HG03575 (cell line): ENCODE results near the gene SLC9A5.

Experiments used
- ATAC-seq: cut with Tn5 transposase; IDR thresholded peaks from one replicate; pipeline ENCODE4 v1.9.1; 2021; ENCODE audit not compliant: unreplicated experiment, insufficient number of reproducible peaks, low FRiP score; ENCODE audit errors: extremely low read depth

The SLC9A5 gene

GRCh38 chr16:67271446-67271845 lies 22.7 kb downstream of the SLC9A5 start:
- ATAC-seq, result no peak

GRCh38 chr16:67275321-67275720 lies 26.5 kb downstream of the SLC9A5 start:
- ATAC-seq, result no peak

- no peak for ATAC-seq
Observed at GRCh38 chr16:67277294-67277998, 28.7 kb downstream of the SLC9A5 start.

GRCh38 chr16:67277999-67278772 lies 29.4 kb downstream of the SLC9A5 start:
- ATAC-seq, result no peak

GRCh38 chr16:67278773-67279295 lies 30.1 kb downstream of the SLC9A5 start:
- no peak for ATAC-seq

- ATAC-seq, result no peak
Observed at GRCh38 chr16:67279296-67280089, 30.7 kb downstream of the SLC9A5 start, which contains the start of gene PLEKHG4. TSS of gene PLEKHG4 (plus strand) at chr16:67279532. CDS start at chr16:67280045, 513 bp downstream.

GRCh38 chr16:67280090-67281015 lies 31.6 kb downstream of the SLC9A5 start:
- no peak for ATAC-seq

GRCh38 chr16:67281536-67282446 lies 33.0 kb downstream of the SLC9A5 start:
- ATAC-seq, result no peak

GRCh38 chr16:67282447-67282805 lies 33.6 kb downstream of the SLC9A5 start:
- ATAC-seq, result no peak

- ATAC-seq, result no peak
Observed at GRCh38 chr16:67283039-67283825, 34.5 kb downstream of the SLC9A5 start.

GRCh38 chr16:67283826-67284555 lies 35.2 kb downstream of the SLC9A5 start:
- ATAC-seq, result no peak

GRCh38 chr16:67284699-67285646 lies 36.2 kb downstream of the SLC9A5 start:
- no peak for ATAC-seq

GRCh38 chr16:67286441-67287235 lies 37.9 kb downstream of the SLC9A5 start:
- ATAC-seq, result no peak

GRCh38 chr16:67287960-67288359 lies 39.2 kb downstream of the SLC9A5 start:
- ATAC-seq, result no peak
